NCI-H82 (cell line): ENCODE measurements around the gene TBC1D7.

Experiments
- DNase-seq: peaks from one replicate; lab custom pipeline; 2025; lab: John Stamatoyannopoulos, UW

The TBC1D7 gene

DNA sequence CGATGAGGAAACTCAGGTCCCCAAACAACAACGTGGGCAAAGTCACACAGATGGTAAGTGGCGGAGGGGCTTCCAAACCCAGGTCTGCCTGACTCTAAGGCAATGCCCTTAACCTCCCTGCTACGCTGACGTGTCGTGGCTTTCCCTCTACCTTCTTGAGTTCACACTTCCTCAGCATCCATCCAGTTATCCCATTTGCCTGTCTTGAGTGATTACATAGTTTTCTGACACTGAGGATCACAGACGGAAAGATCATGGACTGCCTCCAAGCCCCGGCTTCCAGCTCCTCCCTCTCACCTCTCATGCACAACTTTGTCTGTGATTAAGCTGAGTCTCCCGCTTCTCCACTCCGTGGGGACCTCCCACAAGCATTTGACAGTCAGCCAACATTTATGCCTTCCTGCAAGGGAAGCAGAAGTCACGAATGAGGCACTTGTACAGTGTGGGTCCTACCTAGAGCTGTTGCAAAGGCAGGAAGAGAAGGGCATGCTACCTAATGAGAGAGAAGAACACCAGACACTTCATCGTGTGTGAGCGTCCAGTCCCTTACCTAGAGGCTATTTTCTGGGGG is 33.8 kb downstream of the TBC1D7 start:
- no peak for DNase-seq

DNA sequence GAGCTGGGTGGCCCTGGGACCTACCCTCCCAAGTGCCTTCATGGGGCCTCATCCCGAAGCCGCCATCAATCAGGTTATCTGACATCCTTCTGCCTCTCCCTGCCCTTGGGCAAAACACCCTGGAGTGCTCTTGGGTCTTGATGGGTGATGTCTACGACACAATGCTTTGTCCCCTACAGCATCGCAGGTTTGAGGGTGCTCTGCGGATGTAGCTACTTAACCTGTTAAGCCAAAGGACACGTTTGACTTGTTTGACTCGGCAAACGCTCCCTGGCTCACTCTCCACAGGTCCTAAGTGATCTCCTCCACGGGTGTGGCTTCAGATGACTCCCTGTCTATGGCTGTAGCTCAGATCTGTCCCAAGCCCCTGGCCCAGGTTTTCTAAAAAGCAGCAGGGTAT is 35.6 kb downstream of the TBC1D7 start:
- no peak for DNase-seq

DNA sequence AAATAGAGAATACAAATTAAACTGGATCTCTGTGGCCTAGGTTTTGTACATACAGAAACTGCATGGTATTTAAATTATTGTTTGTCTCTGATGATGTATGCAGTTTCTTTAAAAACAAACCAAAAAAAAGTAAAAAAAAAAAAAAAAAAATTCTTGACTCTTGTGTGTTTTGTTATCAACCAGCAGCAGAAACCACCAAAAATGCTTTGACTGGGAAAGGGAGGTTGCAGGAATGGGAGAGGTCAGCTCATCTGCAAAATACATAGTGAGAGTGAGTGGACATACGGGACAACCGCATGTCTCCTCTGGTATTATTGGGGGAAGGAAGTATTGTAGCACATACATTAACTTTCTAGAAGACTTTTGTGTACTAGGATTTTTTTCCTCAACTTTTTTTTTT is 38.0 kb downstream of the TBC1D7 start:
- DNase-seq = no peak

DNA sequence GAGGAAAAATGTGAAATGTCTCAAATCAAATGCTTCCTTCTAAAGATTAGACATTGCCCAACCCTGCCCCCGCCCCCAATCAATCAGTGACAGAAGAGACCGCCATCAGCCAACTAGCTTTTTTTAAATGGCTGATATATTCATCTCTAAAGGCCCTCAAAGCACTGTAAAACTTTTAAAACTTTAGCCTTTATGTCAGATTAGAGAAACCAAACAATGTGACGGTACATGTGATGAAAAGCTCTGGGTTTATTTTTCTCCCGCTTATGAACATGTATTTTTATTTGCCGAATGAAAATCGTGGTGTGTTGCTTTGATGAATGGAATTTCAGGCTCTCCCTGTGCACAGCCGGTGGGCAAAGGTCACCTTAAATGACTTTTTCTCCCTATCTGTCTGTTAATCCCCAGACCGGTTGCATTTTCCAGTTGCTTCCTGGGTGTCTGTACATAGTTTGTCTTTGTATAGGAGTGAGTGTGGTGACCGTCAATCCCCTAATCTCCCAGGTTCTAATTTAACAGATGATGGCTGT is 38.5 kb downstream of the TBC1D7 start:
- no peak for DNase-seq

DNA sequence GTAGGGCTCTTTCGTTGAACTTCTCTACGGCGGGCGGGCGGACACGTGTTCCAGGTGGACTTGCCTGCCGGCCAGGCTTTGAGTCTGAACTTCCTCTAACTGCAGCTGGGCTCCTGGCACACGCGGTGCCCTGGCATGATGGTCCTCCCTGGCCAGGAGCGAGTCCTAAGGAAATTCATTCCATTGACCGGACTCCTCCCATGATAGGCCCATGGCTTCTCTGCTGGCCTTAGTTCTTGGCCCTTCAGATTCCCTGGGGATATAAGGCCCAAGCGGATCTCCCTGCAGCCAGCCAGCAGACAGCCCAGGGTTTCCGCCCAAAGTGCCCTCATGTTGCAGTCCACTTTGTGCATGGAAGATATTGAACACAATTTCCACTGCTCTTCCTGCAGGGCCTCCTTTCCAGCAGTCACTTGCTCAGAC is 39.4 kb downstream of the TBC1D7 start:
- DNase-seq = no peak

DNA sequence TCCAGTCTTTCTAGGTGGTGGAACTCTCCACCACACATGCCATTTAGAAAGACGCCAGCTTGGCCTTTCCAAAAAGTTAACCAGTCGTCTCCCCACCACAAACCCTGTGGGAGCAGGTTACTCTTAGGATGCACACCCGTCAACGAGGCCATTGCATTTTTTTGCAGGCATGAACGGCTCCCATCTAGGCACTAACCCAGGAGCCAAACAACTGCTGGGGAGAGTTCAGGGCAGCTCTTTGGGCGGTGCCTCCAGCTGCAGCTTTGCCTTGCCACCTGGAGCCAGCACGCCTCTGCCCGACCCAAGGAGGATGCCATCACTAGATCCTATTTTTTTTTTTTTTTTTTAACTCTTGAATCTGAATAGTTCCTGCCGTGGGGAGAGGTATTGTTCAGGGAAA is 39.9 kb downstream of the TBC1D7 start:
- no peak for DNase-seq

DNA sequence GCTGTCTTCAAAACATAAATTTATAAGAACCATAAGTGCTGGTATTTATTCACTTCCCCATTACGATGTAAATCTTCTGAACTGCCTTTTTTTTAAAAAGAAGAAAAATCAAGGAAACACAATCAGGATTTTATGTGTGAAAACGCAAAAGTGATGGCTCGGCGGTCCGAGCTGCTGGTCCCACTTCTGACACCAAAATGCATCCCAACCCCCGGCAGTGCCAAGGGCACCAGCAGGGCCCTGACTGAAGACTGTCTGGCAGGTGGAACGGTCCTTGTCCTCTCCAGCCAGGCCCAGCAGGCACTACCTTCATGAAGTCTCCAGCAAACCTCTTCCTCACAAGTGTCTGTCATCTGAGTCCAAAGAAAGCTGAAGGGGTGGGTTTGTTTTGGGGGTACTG is 41.2 kb downstream of the TBC1D7 start:
- DNase-seq = no peak

DNA sequence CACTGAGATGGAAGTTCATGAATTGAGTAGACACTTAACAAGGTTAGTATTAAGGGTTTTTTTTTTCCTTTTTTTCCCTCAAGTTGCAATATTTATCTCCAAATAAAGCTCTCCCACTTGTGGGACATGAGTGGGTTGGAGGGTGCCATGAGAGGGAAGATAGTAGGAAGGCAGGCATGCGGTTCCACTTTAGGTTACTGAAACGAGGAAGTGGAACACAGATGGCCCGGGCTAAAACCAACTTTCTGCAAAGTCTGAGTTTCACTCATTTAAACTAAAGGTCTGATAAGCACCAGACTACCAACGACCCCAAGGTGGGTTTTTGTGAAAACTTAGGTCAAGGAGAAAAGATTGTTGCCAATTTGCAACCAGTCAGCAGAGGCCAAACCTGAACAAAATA is 42.2 kb downstream of the TBC1D7 start:
- DNase-seq = no peak

DNA sequence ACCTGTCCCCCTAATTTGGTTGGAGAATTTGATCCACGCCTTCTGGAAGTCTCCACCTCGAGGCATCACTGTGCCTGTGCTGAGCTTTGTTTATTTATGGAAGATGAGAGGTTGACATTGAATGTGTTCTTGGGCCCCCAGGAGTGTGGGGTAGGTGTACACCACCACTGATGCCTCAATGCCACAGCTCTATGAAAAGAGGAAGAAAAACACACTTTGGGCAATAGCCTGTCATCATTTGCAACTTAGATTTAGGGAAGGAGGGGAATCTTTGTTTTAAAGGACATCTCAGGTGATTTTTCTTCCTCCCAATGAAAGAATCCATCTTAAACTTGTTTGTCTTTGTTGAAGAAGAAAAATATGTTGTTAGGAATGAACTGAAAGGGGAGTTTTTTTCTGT is 42.6 kb downstream of the TBC1D7 start:
- DNase-seq = no peak

DNA sequence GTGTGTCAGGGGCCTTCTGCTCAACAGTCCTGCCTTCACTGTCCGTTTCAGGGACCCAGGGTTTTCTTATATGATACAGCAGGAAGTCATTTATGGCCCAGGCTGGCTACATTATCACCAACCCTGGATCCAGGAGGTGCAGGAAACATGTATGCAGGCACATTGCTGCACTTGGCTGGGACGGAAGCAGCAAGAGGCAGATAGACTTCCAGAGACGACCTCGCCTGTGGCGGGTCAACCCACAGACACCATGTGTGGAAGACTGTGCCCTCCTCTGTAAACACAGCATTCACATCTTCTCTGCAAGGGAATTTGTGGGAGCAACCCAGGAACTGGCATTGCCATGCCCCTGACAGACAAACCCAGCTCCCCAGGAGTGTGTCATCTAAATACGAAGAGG is 43.7 kb downstream of the TBC1D7 start:
- no peak for DNase-seq

DNA sequence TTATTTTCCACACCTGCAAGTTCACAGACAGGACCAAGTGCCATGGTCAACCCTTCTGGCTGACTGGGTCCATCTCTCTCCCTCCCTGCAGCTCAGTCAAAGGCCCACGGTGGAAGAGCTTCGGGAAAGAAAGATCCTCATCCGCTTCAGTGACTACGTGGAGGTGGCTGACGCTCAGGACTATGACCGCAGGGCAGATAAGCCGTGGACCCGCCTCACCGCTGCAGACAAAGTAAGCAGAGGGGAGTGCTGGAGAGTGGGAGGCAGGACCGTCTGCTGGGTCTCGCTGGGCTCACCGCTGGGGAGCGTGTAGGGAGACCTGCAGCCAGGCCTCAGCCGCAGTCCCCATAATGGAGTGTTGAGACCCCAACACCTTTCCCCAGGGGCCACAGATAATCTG is 45.0 kb downstream of the TBC1D7 start:
- DNase-seq = no peak

DNA sequence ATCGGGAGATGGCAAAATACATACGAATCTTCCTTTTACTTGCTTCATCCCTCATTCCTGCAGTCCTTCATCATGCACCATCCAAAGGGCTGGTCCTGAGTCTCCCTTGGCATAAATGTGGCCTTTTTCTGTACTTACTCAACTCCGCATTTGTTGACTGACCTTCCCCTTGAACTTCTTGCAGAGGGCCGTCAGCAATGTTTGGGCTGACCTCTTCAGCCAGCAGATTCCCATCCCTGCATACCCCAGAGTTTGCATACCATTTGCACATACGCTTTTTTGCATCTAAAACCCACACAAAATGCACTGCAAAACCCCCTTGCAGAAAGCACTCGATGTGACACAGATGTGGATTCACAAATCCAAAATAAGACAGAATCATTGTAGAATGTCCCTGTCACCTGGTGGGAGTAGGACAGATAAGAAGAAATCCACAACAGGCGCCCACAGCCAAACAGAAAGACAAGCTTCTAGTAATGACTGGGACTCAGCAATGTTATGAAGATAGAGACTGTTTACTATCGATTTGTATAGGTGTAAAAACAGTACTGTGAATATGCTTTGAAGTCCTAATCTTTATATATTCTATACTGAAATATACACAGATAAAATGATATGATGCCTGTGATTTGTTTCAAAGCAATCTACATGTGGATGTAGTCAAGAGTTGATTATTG is 45.8 kb downstream of the TBC1D7 start:
- DNase-seq = no peak

DNA sequence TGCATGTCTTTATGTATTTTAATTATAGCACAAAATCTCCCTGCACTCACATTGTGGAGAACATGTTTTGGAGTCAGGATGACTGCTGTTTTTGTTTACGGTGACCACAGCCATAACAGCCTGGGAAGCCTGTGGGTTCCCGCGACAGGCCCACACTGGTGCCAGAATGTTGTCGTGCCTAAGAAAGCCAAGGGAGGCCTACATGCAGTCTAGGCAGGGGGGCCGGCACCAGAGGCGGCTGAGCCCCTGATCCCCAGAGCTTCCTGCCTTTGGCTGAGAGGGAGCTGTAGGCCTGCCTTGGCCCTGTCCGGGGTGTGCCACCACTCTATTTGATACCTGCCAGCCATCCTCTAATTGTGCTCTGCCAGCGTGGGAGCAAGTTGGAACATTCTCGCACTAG is 46.7 kb downstream of the TBC1D7 start:
- DNase-seq = no peak

DNA sequence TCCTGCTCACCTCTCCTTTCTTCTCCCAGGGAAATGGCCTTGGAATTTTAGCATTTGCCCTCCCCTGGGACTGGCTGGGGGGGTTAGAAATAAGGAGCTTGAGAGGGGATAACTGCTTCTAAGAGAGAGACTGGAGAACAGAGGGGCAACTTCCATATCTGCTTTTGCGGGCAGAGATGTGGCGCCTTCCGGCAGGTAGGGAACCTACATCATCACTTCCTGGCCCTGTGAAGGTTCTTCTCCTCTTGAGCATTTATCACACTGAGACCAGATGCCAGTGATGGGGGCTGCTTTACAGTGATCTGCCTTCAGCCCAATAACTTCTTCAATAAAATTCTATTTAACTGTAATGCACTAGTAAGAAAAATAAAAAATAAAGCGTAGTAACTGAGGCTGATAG is 48.1 kb downstream of the TBC1D7 start:
- DNase-seq = no peak

DNA sequence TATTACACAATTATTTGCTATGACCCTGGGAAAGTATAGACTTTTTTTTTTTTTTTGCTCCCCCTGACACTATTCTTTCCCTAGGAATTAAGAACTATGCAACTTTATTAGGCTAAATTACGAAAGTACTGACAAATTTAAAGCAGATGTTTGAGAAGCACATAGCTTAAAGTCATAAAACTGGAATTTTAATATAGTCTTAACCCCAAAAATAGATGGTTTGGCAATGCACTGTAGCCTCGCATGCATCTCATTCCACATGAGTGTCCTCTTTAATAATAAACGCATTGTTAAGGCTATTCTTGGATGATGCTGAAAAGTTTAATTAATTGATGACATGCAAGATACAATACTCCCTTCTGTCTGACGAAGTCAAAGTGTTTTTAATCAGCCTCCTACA is 49.3 kb downstream of the TBC1D7 start:
- DNase-seq = no peak

DNA sequence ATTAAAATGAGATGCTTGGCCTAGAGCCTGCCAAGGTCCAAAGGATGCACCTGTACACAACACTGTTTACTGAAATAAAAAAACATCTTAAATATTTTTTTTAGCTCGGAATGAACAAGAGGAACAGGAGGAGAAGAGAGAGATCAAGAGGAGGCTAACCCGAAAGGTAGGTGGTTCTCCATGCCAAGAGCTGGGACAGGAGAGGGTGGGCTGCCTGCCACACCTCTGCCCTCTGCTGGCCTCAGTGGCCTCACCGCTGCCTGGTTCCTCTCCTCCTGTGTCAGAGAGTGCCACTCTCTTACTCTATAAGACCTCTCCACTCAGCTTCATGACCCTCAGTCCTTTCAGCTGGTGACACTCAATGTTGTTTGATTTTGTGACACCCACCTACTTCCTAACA is 50.2 kb downstream of the TBC1D7 start:
- peak; percentile 62 for DNase-seq

DNA sequence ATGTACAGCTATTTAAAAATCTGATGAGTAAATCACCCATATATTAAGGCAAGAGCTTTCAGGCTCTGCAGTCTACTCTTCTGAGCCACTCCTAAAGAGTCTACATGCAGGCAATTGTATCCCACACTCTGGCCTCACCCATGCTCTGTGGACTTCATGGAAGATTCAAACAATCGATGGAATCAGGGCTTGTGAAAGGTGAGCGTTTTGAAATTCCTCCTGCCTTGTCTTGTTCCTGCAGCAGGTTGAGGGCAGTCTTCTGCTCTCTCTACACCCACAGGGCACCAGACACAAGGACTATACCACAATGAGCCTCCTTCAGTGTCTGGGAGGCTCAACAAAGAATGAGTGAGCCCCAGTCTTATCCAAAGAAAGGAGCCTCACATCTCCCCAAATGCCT is 51.1 kb downstream of the TBC1D7 start:
- no peak for DNase-seq

DNA sequence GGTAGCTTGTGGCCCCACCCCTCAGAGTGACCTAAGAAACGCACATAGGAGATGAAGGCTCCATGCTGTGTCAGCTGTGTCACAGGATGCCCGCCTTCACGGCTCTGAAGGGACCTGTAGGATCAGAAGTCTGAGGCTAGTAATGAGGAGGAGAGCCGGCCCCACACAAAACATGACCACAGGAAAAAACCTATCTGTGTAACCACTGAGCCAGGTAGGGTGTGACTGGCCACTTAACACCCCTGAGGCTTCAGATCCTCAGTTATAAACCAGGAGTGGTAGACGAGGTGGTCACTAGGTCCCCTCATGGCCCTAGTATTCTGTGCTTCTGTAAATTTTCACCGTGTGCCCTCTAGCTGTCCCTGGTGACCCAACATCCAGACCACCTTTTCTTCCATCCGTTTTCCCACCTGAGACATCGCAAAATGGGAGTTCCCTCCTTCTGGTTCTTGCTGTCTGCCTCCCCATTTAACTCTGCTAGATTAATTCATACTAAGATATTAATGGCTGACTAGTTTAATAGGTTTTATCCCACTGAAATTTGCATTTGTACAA is 52.8 kb downstream of the TBC1D7 start:
- DNase-seq = no peak

DNA sequence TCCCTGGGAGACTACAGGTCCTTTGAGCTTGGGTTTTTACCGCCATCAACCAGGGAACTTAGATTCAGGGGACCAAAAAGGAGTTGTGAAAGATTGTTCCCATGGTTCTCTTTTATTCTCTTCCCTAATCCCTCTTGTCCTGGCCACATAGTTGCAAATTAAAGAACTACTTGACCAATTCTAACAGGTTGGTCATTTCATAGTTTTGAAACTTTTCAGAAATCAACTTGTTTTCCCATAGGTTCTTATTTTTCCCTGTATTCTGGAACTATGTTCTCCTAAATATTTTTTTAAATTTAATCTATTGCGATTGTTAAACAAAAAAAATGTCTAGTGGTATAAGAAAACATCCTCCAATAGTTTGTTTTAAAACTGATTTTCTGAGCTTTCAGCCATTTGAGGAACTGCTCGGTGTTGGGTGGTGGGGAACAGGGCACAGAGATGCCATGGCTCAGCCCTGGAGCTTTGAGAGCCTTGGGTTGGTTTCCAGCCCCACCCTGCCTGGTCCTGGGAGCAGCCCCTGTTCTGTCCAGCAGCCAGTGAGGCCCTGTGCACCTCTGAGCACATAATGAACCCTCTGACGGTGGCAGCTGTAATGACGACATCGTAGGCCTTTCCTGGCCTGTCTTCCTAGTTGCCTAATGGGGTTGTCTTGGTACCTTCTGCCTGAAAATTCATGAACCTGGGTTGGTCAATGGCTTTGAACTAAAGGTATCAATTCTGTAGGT is 53.5 kb downstream of the TBC1D7 start:
- DNase-seq = no peak

DNA sequence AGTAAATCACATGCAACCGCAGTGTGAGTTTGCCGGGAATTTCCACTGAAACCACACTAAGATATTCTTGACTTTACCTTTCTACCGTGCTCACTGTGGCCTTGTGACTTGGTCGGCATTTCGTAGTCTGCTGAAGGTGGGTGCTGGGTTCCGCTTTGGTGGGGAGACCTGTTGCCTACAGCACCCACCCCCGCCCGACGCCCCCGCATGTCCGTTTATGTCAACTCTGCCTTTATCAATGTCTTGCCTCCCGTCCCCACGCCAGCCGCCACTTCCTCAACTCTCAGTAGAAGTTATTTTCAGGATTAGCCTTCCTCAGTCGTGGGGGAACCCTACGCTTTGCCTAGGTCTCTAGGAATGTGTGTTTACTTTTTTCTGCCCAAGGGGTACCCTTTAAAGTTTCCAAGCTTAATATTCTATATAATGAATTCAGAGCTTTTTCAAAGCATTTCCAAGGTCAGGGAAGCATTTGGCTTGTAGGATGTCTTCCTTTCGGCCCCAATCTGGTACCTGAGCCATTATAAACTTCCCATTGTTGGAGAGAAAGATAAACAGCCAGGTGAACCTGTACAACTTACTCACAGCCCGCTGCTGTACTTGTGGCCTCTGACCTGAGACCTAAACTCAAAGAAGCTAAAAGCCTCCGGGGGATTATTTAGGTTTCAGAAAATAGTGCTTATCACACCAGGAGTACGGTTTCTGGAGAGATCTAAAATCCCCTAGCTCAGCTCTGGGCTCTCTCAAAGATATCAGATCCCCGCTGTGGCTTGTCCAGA is 54.2 kb downstream of the TBC1D7 start:
- no peak for DNase-seq

DNA sequence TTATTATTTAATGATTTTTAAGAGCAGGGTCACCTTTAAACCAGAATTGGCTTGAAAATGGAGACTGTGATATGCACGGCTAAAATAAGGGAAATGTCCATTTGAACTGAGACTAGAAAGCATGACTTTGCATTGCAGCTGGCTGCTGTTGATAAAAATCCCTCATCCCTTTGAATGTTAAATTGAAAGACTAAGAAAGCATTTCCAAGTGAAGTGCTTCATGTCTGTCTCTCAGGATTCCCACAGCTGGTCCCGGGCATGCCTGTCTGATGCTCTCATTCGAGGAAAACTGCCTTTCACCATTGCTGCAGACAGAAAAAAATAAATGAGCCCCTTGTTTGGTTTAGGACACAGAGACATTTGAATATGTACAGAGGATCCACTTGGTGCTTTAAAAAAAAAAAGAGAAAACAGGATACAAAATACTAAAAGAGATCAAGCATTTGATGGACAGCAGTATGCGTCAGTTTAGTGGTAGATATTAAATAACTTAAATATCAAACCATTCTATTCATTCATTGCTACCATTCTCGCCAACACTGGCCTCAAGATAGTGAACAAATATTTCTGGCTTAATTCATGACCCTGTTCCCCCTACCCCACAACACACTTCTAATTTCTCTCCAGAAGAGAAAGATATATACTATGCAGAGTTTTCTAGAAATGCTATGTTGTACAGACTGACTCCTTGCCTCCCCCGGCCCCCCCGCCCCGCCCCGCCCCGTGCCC is 55.0 kb downstream of the TBC1D7 start:
- no peak for DNase-seq
